Gastrocnemius medialis (tissue), 4 donors: ENCODE measurements around the gene HPS5.

Source experiments
- CTCF ChIP-seq, 5 experiments: fragments of 450-650 bp in 3 of 5; fragments of 200-600 bp in 2 of 5; sonication (generic) in 2 of 5; IDR thresholded peaks in 4 of 5; conservative IDR thresholded peaks in 1 of 5; 1 replicate in 4 of 5; 2 replicates in 1 of 5; pipeline ENCODE4 v1.5.1; 2016 to 2019; ENCODE audit warnings: antibody characterized with exemption in 5 of 5, mild to moderate bottlenecking in 3 of 5, moderate library complexity in 3 of 5
- POLR2A ChIP-seq, 2 donors: fragments of 450-650 bp; IDR thresholded peaks; one replicate each; pipeline ENCODE4 v1.6.1; 2017; ENCODE audit warnings: antibody characterized with exemption in 2 of 2, mild to moderate bottlenecking in 2 of 2, moderate library complexity in 2 of 2

GRCh38 chr11:18365741-18366140, 43.8 kb upstream of the HPS5 start:
- no peak for TF ChIP-seq CTCF (IDR thresholded peaks at IDR 0.05 in 4 of 5, conservative IDR thresholded peaks at IDR 0.05 in 1 of 5)
- no peak for TF ChIP-seq POLR2A (IDR thresholded peaks at IDR 0.05)
